Measurements from ENCODE around the gene C19orf53.

- TF ChIP-seq CTCF (conservative IDR thresholded peaks at IDR 0.05) (no peak), ZFX (IDR thresholded peaks at IDR 0.05) (no peak)
Measured at GRCh38 chr19:13821292-13821691, 47.0 kb downstream of the C19orf53 start.

Data from C4-2B (cell line).